K562 (cell line): Measurements from ENCODE around the gene SHISA6. TPM values are rescaled to one million over a fixed set of nuclear protein-coding genes. Genes with fewer than 3 reads are reported as not detected.

Experiments
- ATAC-seq: fragments of 200-7000 bp; cut with Tn5 transposase; 3 replicates; pipeline ENCODE4 v1.9.1; 2020; ENCODE audit warnings: moderate library complexity
- BruUV-seq: library from RNA; stranded (reverse); fragments of 400-500 nt; replicated peaks from 2 replicates; lab custom pipeline; 2021; lab: Mats Ljungman, UMichigan
- CTCF ChIA-PET: fragments of 300-600 bp; formaldehyde crosslinking; extraction: SDS; loops from one replicate; lab custom pipeline; 2021; ENCODE audit warnings: low intra/inter-chr PET ratio; lab: Yijun Ruan, JAX
- POLR2A ChIA-PET: fragments of 300-600, 350-650 bp; sonication (Branson Sonifier 250); formaldehyde crosslinking; extraction: SDS; loops from one replicate; lab custom pipeline; 2021; ENCODE audit warnings: antibody characterized with exemption, inconsistent platforms; lab: Yijun Ruan, JAX
- DNase-seq, 4 experiments: peaks; one replicate each; pipeline versions ENCODE4 v3.0.0 to v3.0.0-alpha.2; 2011 to 2018; ENCODE audit warnings: low spot score in 3 of 4, mixed read lengths in 3 of 4; ENCODE audit errors: extremely low read depth in 1 of 4
- FAIRE-seq: peaks from 2 replicates; lab custom pipeline; 2011; peaks lifted over from hg19 to GRCh38; lab: Jason Lieb, UNC
- H2AFZ ChIP-seq: 2 replicates; pipeline ENCODE4 v1.6.0; 2011; ENCODE audit warnings: low read depth, low read length, control low read depth, inconsistent platforms
- H3K27ac ChIP-seq: fragments of 200-600 bp; 3 replicates; pipeline ENCODE4 v1.8.0; 2011; ENCODE audit warnings: low read depth, mild to moderate bottlenecking, control low read depth, inconsistent platforms, low read length, moderate library complexity, mixed read lengths; ENCODE audit errors: extremely low read depth
- H3K27me3 ChIP-seq, 2 experiments: fragments of 300-600 bp in 1 of 2; 2 replicates in 1 of 2; 3 replicates in 1 of 2; pipeline versions ENCODE4 v1.6.0 to v1.8.0; 2011; ENCODE audit warnings: inconsistent platforms in 2 of 2, low read length in 2 of 2, mild to moderate bottlenecking in 1 of 2, mixed read lengths in 1 of 2, moderate library complexity in 1 of 2; ENCODE audit not compliant: control insufficient read depth in 2 of 2, insufficient read depth in 2 of 2
- H3K36me3 ChIP-seq: fragments of 300-600 bp; 3 replicates; pipeline ENCODE4 v1.8.0; 2011; ENCODE audit warnings: mild to moderate bottlenecking, low read length, inconsistent platforms; ENCODE audit not compliant: control insufficient read depth, insufficient read depth
- H3K4me1 ChIP-seq, 2 experiments: fragments of 200-600 bp in 1 of 2; replicated peaks in 1 of 2; 2 replicates in 1 of 2; 3 replicates in 1 of 2; pipeline versions ENCODE4 v1.5.1 to v1.8.0; 2011; ENCODE audit warnings: inconsistent platforms in 2 of 2, low read length in 2 of 2, mild to moderate bottlenecking in 1 of 2, mixed read lengths in 1 of 2, moderate library complexity in 1 of 2; ENCODE audit not compliant: control insufficient read depth in 2 of 2, insufficient read depth in 2 of 2
- H3K4me2 ChIP-seq: 2 replicates; pipeline ENCODE4 v1.6.1; 2011; ENCODE audit warnings: low read length, control low read depth, inconsistent platforms, mixed read lengths; ENCODE audit not compliant: insufficient read depth
- H3K4me3 ChIP-seq: fragments of 200-600 bp; sonication (generic), shearing (Covaris generic); 2 replicates; pipeline ENCODE4 v1.5.1; 2016; ENCODE audit warnings: control low read depth, inconsistent platforms
- H3K79me2 ChIP-seq: fragments of 200-600 bp; 3 replicates; pipeline ENCODE4 v1.8.0; 2011; ENCODE audit warnings: low read length, inconsistent platforms; ENCODE audit not compliant: control insufficient read depth, insufficient read depth
- H3K9ac ChIP-seq, 2 experiments: 2 replicates each; pipeline versions ENCODE4 v1.6.0 to v1.6.1; 2011; ENCODE audit warnings: low read depth in 2 of 2, low read length in 2 of 2, control low read depth in 1 of 2, inconsistent platforms in 1 of 2, mild to moderate bottlenecking in 1 of 2, mixed read lengths in 1 of 2; ENCODE audit not compliant: insufficient read depth in 1 of 2
- H3K9me1 ChIP-seq: one replicate; pipeline ENCODE4 v1.6.0; 2011; ENCODE audit warnings: inconsistent platforms, mild to moderate bottlenecking, low read length, moderate library complexity; ENCODE audit not compliant: control insufficient read depth, insufficient read depth
- H3K9me3 ChIP-seq: replicated peaks from 2 replicates; pipeline ENCODE4 v1.5.1; 2011; ENCODE audit warnings: low read depth, low read length, inconsistent platforms; ENCODE audit not compliant: control insufficient read depth, insufficient read depth
- H4K20me1 ChIP-seq: replicated peaks from 2 replicates; pipeline ENCODE4 v1.6.1; 2011; ENCODE audit warnings: low read length, inconsistent platforms, mixed read lengths; ENCODE audit not compliant: control insufficient read depth, insufficient read depth
- CXXC5 ChIP-seq: fragments of 250-450 bp; sonication (Bioruptor Pico); IDR thresholded peaks from 2 replicates; pipeline ENCODE4 v1.8.0; 2022; ENCODE audit warnings: inconsistent platforms, mild to moderate bottlenecking, moderate library complexity
- E2F4 ChIP-seq: sonication (generic); formaldehyde crosslinking; IDR thresholded peaks from 2 replicates; pipeline ENCODE4 v1.8.0; 2022; ENCODE audit warnings: mild to moderate bottlenecking, low read depth, missing genetic modification reagents
- E2F6 ChIP-seq, 2 experiments: IDR thresholded peaks; 2 replicates each; pipeline ENCODE4 v1.6.1; 2011; ENCODE audit warnings: borderline replicate concordance in 1 of 2, control low read depth in 1 of 2, low read depth in 1 of 2, low read length in 1 of 2, mild to moderate bottlenecking in 1 of 2, mixed read lengths in 1 of 2, moderate library complexity in 1 of 2; ENCODE audit not compliant: insufficient read depth in 1 of 2, insufficient read length in 1 of 2, poor library complexity in 1 of 2, severe bottlenecking in 1 of 2; ENCODE audit errors: extremely low read depth in 1 of 2
- KDM4B ChIP-seq, 2 experiments: fragments of 450-650 bp in 1 of 2; sonication (generic) in 1 of 2; IDR thresholded peaks; 2 replicates each; pipeline ENCODE4 v1.6.1; 2016 to 2017; ENCODE audit warnings: borderline replicate concordance in 2 of 2, antibody characterized with exemption in 1 of 2, low read depth in 1 of 2, mild to moderate bottlenecking in 1 of 2
- LEF1 ChIP-seq: fragments of 450-650 bp; IDR thresholded peaks from 2 replicates; pipeline ENCODE4 v1.6.1; 2016; ENCODE audit warnings: mild to moderate bottlenecking
- MEF2A ChIP-seq: IDR thresholded peaks from 2 replicates; pipeline ENCODE4 v1.6.1; 2011; ENCODE audit warnings: low read depth, mild to moderate bottlenecking, low read length, moderate library complexity; ENCODE audit not compliant: control insufficient read depth
- NCOA1 ChIP-seq: fragments of 450-650 bp; IDR thresholded peaks from 2 replicates; pipeline ENCODE4 v1.6.1; 2016; ENCODE audit warnings: low read depth
- POLR2A ChIP-seq: fragments of 450-650 bp; conservative IDR thresholded peaks from 2 replicates; pipeline ENCODE4 v1.6.1; 2016
- POLR2H ChIP-seq: IDR thresholded peaks from 2 replicates; pipeline ENCODE4 v1.6.1; 2016; ENCODE audit warnings: missing genetic modification characterization, low read depth, mild to moderate bottlenecking, control low read depth, missing compliant biosample characterization, moderate library complexity
- RBM14 ChIP-seq: fragments of 200-400 bp; formaldehyde crosslinking; IDR thresholded peaks from 2 replicates; pipeline ENCODE4 v1.6.1; 2018; ENCODE audit warnings: low read depth, mild to moderate bottlenecking, low read length, moderate library complexity, borderline replicate concordance; ENCODE audit not compliant: insufficient read depth
- RBM25 ChIP-seq: fragments of 200-400 bp; formaldehyde crosslinking; IDR thresholded peaks from 2 replicates; pipeline ENCODE4 v1.6.1; 2018; ENCODE audit warnings: low read length, low read depth, moderate library complexity; ENCODE audit not compliant: severe bottlenecking
- RFX7 ChIP-seq: fragments of 250-450 bp; sonication (Bioruptor Pico); IDR thresholded peaks from 2 replicates; pipeline ENCODE4 v1.5.1; 2021; ENCODE audit warnings: mild to moderate bottlenecking
- SMARCA4 ChIP-seq: fragments of 450-650 bp; IDR thresholded peaks from 2 replicates; pipeline ENCODE4 v1.6.1; 2016
- SUPT5H ChIP-seq: fragments of 450-650 bp; IDR thresholded peaks from 2 replicates; pipeline ENCODE4 v1.6.1; 2016
- TAF1 ChIP-seq: IDR thresholded peaks from 2 replicates; pipeline ENCODE4 v1.6.1; 2011; ENCODE audit warnings: mild to moderate bottlenecking, low read length, moderate library complexity; ENCODE audit not compliant: insufficient read depth, control insufficient read depth, severe bottlenecking; ENCODE audit errors: extremely low read depth
- ZNF121 ChIP-seq: sonication (generic); formaldehyde crosslinking; conservative IDR thresholded peaks from 2 replicates; pipeline ENCODE4 v1.8.0; 2022; ENCODE audit warnings: missing genetic modification reagents
- ZNF584 ChIP-seq: fragments of 200-800 bp; sonication (Bioruptor generic); IDR thresholded peaks from 2 replicates; pipeline ENCODE4 v1.6.1; 2016; ENCODE audit warnings: low read depth, mild to moderate bottlenecking, missing genetic modification characterization, missing compliant biosample characterization
- whole genome bisulfite sequencing: fragments of 100-300 bp; shearing (Covaris generic); methylation state at CpG from one replicate; pipeline ENCODE4 v1.1.6; 2016; ENCODE audit warnings: low coverage, mixed read lengths; ENCODE audit not compliant: insufficient coverage; ENCODE audit errors: missing lambda C conversion rate; 5-methylcytosine and 5-hydroxymethylcytosine counted together
- in situ Hi-C: fragments of 300-500 bp; cut with MboI; formaldehyde crosslinking; loops from 4 replicates; pipeline ENCODE4 v1.15.0; 2018; ENCODE audit warnings: inconsistent platforms, mixed read lengths
- intact Hi-C: fragments of 100-400 bp; cut with micrococcal nuclease; formaldehyde crosslinking; loops from 2 replicates; pipeline ENCODE4 v1.14.2; 2022
- polyA plus RNA-seq, 8 experiments: library from polyadenylated mRNA; depleted of rRNA in 4 of 8; stranded (reverse) in 5 of 8; unstranded in 3 of 8; fragments of >200 nt; fragmentation: Nextera tagmentation in 2 of 8; fragmentation: Illumina TruSeq in 1 of 8; extraction: Ambion mirVana in 2 of 8; extraction: Trizol in 1 of 8; gene quantifications; 2 replicates each; pipeline versions ENCODE4 v1.2.1 to v1.2.3, GENCODE V29; 2011 to 2014; ENCODE audit warnings: inconsistent platforms in 1 of 8, missing spikeins in 1 of 8
- total RNA-seq, 7 experiments: library from RNA; depleted of rRNA in 6 of 7; stranded (reverse); fragments of >200 nt in 6 of 7; fragmentation: Illumina TruSeq in 2 of 7; extraction: Trizol in 2 of 7; gene quantifications; 2 replicates each; pipeline versions ENCODE4 v1.2.1 to v1.2.3, GENCODE V29; 2011 to 2021; ENCODE audit warnings: low replicate concordance in 1 of 7
- TF ChIP-seq, protein P1 (sequence below), 2 experiments: fragments of 250-450 bp in 1 of 2; fragments of 450-650 bp in 1 of 2; sonication (Bioruptor Pico) in 1 of 2; IDR thresholded peaks; 2 replicates each; pipeline versions ENCODE4 v1.6.1 to v1.8.0; 2016 to 2021; ENCODE audit warnings: mild to moderate bottlenecking in 2 of 2, moderate library complexity in 2 of 2, missing compliant biosample characterization in 1 of 2, missing genetic modification characterization in 1 of 2
- TF ChIP-seq, protein P2 (sequence below): fragments of 250-450 bp; sonication (Bioruptor Pico); IDR thresholded peaks from 2 replicates; pipeline ENCODE4 v1.6.1; 2021; ENCODE audit warnings: mild to moderate bottlenecking

SHISA6 gene
- total and polyA plus RNA-seq, 9 of the 15 experiments (the other 6 are each of a cell fraction or from before 2014, with no cell fraction given): not detected

- DNase-seq: no peak
- no peaks in the 10 kb centered on the region for H3K27me3 ChIP-seq
- intact Hi-C loops: no loop called here
- CTCF ChIA-PET: no interaction called here
- no TSS peak for BruUV-seq
- TF ChIP-seq, protein P1, sequence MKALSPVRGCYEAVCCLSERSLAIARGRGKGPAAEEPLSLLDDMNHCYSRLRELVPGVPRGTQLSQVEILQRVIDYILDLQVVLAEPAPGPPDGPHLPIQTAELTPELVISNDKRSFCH (CRISPR knock-in tag; IDR thresholded peaks at IDR 0.05): no peak
- TF ChIP-seq, protein P1 (tag; IDR thresholded peaks at IDR 0.05): no peak
- no peak for TF ChIP-seq RFX7 (CRISPR knock-in tag)
- no peak for TF ChIP-seq E2F4 (CRISPR knock-in tag)
- TF ChIP-seq MEF2A: no peak
- TF ChIP-seq ZNF584 (CRISPR knock-in tag): no peak
- TF ChIP-seq ZNF121 (CRISPR knock-in tag): no peak
- TF ChIP-seq LEF1: no peak
- TF ChIP-seq POLR2A: no peak
- TF ChIP-seq, protein P2, sequence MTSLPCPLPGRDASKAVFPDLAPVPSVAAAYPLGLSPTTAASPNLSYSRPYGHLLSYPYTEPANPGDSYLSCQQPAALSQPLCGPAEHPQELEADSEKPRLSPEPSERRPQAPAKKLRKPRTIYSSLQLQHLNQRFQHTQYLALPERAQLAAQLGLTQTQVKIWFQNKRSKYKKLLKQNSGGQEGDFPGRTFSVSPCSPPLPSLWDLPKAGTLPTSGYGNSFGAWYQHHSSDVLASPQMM: no peak
- TF ChIP-seq SMARCA4: no peak
- TF ChIP-seq KDM4B (IDR thresholded peaks at IDR 0.05; ENCODE audit: borderline replicate concordance in 2 of 2, low read depth in 1 of 2): no peak
- no peak for TF ChIP-seq SUPT5H
- no peak for TF ChIP-seq RBM14
- no peak for TF ChIP-seq TAF1
- TF ChIP-seq POLR2H (tag): no peak
- no peak for TF ChIP-seq RBM25
- TF ChIP-seq CXXC5 (CRISPR knock-in tag): no peak
- TF ChIP-seq E2F6 (IDR thresholded peaks at IDR 0.05; ENCODE audit: borderline replicate concordance in 1 of 2, extremely low read depth in 1 of 2, insufficient read depth in 1 of 2, insufficient read length in 1 of 2, low read depth in 1 of 2, low read length in 1 of 2, poor library complexity in 1 of 2, severe bottlenecking in 1 of 2): no peak
- no peak for TF ChIP-seq NCOA1
- TF ChIP-seq, all 486 proteins: peak for 0
- Histone ChIP-seq H4K20me1 (no peaks in the 10 kb centered on the region), H3K4me2 (no peak overlapping the region), H3K36me3 (no peaks in the 10 kb centered on the region), H3K27ac (no peak overlapping the region), H3K4me3 (no peak overlapping the region), H3K9ac (no peak overlapping the region), H3K9me3 (no peaks in the 10 kb centered on the region), H3K4me1 (no peaks in the 10 kb centered on the region), H3K9me1 (no peaks in the 10 kb centered on the region), H2AFZ (no peak overlapping the region), H3K79me2 (no peaks in the 10 kb centered on the region)
- in situ Hi-C loops: no loop called here
- POLR2A ChIA-PET: no interaction called here
- 0% methylated on average over 2 of the region's 2 CpGs for WGBS
- FAIRE-seq (no peak), ATAC-seq (no peak)
Measured at GRCh38 chr17:11351479-11351878, 110.5 kb downstream of the SHISA6 start.
